Measurements from ENCODE around the gene PLA2G4D.

Gene PLA2G4D

GRCh38 chr15:42108806-42109205 lies 14.4 kb upstream of the PLA2G4D start:
- Histone ChIP-seq H3K9me2 (replicated peaks; ENCODE audit: control insufficient read depth, low read length) (no peaks in the 10 kb centered on the region), H3K4me3 (ENCODE audit: low read length) (peak overlapping the region; percentile 15; the same call in 1 of the 2 replicates), H3K27ac (ENCODE audit: low read depth, low read length) (no peak overlapping the region), H3K4me2 (ENCODE audit: low read length) (peak overlapping the region; percentile 51), H3K79me2 (ENCODE audit: control insufficient read depth, low read length) (no peaks in the 10 kb centered on the region), H3K4me1 (ENCODE audit: control insufficient read depth, low read length) (peaks cover 31% of the 10 kb centered on the region), H3K36me3 (ENCODE audit: control insufficient read depth, low read length) (no peaks in the 10 kb centered on the region), H4K20me1 (ENCODE audit: control insufficient read depth, insufficient read depth, low read depth, low read length) (no peaks in the 10 kb centered on the region), H3K9me3 (ENCODE audit: control insufficient read depth, insufficient read depth, low read length) (no peaks in the 10 kb centered on the region), H3K27me3 (ENCODE audit: control insufficient read depth, low read length) (no peaks in the 10 kb centered on the region), H3F3A (ENCODE audit: control insufficient read depth, insufficient read depth) (no peaks in the 10 kb centered on the region)
- TF ChIP-seq EZH2phosphoT487 (IDR thresholded peaks at IDR 0.05; ENCODE audit: borderline replicate concordance, low read length) = no peak
- TF ChIP-seq, protein P1, sequence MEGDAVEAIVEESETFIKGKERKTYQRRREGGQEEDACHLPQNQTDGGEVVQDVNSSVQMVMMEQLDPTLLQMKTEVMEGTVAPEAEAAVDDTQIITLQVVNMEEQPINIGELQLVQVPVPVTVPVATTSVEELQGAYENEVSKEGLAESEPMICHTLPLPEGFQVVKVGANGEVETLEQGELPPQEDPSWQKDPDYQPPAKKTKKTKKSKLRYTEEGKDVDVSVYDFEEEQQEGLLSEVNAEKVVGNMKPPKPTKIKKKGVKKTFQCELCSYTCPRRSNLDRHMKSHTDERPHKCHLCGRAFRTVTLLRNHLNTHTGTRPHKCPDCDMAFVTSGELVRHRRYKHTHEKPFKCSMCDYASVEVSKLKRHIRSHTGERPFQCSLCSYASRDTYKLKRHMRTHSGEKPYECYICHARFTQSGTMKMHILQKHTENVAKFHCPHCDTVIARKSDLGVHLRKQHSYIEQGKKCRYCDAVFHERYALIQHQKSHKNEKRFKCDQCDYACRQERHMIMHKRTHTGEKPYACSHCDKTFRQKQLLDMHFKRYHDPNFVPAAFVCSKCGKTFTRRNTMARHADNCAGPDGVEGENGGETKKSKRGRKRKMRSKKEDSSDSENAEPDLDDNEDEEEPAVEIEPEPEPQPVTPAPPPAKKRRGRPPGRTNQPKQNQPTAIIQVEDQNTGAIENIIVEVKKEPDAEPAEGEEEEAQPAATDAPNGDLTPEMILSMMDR (IDR thresholded peaks at IDR 0.05; ENCODE audit: low read depth, low read length, poor library complexity, severe bottlenecking) = no peak

DNA sequence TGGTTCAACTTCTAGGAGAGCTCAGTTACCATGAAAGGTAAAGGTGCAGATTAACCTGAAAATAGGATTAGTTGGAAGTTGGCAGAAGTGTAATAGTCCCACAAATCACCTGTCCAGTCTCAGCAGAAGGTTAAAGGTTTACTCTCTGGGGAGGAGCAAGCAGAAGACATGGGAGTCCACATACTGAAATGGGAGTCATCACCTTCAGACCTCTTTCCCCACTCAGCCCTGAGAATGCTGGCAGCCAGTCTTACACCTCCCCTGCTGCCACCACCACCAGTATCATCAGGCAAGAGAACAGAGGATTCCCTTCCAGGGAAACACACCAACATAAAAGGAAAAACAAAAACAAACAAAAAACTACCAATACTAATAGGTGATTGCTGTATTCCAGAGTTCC lies 13.8 kb upstream of the PLA2G4D start:
- no peaks in the 10 kb centered on the region for H3K9me2 ChIP-seq (replicated peaks; ENCODE audit: control insufficient read depth, low read length)
- H3F3A ChIP-seq (ENCODE audit: control insufficient read depth, insufficient read depth) = no peaks in the 10 kb centered on the region
- H3K4me3 ChIP-seq (ENCODE audit: low read length) = no peak overlapping the region
- no peaks in the 10 kb centered on the region for H3K79me2 ChIP-seq (ENCODE audit: control insufficient read depth, low read length)
- no peaks in the 10 kb centered on the region for H3K27me3 ChIP-seq (ENCODE audit: control insufficient read depth, low read length)
- no peak overlapping the region for H3K27ac ChIP-seq (ENCODE audit: low read depth, low read length)
- peaks cover 31% of the 10 kb centered on the region for H3K4me1 ChIP-seq (ENCODE audit: control insufficient read depth, low read length)
- TF ChIP-seq, protein P1 (IDR thresholded peaks at IDR 0.05; ENCODE audit: low read depth, low read length, poor library complexity, severe bottlenecking) = no peak
- TF ChIP-seq EZH2phosphoT487 (IDR thresholded peaks at IDR 0.05; ENCODE audit: borderline replicate concordance, low read length) = no peak
- H3K9me3 ChIP-seq (ENCODE audit: control insufficient read depth, insufficient read depth, low read length) = no peaks in the 10 kb centered on the region
- H4K20me1 ChIP-seq (ENCODE audit: control insufficient read depth, insufficient read depth, low read depth, low read length) = no peaks in the 10 kb centered on the region
- peak overlapping the region; percentile 51 for H3K4me2 ChIP-seq (ENCODE audit: low read length)
- H3K36me3 ChIP-seq (ENCODE audit: control insufficient read depth, low read length) = no peaks in the 10 kb centered on the region

- Histone ChIP-seq H3K4me2 (ENCODE audit: low read length) (peak overlapping the region; percentile 51), H3K27me3 (ENCODE audit: control insufficient read depth, low read length) (no peaks in the 10 kb centered on the region), H3K36me3 (ENCODE audit: control insufficient read depth, low read length) (no peaks in the 10 kb centered on the region), H3F3A (ENCODE audit: control insufficient read depth, insufficient read depth) (no peaks in the 10 kb centered on the region), H3K4me1 (ENCODE audit: control insufficient read depth, low read length) (peaks cover 31% of the 10 kb centered on the region), H4K20me1 (ENCODE audit: control insufficient read depth, insufficient read depth, low read depth, low read length) (no peaks in the 10 kb centered on the region), H3K79me2 (ENCODE audit: control insufficient read depth, low read length) (no peaks in the 10 kb centered on the region), H3K9me3 (ENCODE audit: control insufficient read depth, insufficient read depth, low read length) (no peaks in the 10 kb centered on the region), H3K4me3 (ENCODE audit: low read length) (peak overlapping the region; percentile 31), H3K27ac (ENCODE audit: low read depth, low read length) (no peak overlapping the region), H3K9me2 (replicated peaks; ENCODE audit: control insufficient read depth, low read length) (no peaks in the 10 kb centered on the region)
- TF ChIP-seq, protein P1 (IDR thresholded peaks at IDR 0.05; ENCODE audit: low read depth, low read length, poor library complexity, severe bottlenecking) = no peak
- no peak for TF ChIP-seq EZH2phosphoT487 (IDR thresholded peaks at IDR 0.05; ENCODE audit: borderline replicate concordance, low read length)
These were observed 13.1 kb upstream of the PLA2G4D start for GRCh38 chr15:42107473-42107872.
